Testis (tissue), 3 donors: ENCODE data around the gene LECT2. TPM values are rescaled to one million over a fixed set of nuclear protein-coding genes. Genes with fewer than 3 reads are reported as not detected.
A peak's percentile ranks its signal among the peaks of the same experiment; 100 is the strongest.

Experiments
- DNase-seq: peaks from one replicate; pipeline ENCODE4 v3.0.0-alpha.2; 2019
- H3K27ac ChIP-seq, 2 donors: fragments of 200-600 bp; sonication (generic); one replicate each; pipeline ENCODE4 v1.5.1; 2019
- H3K27me3 ChIP-seq: fragments of 200-600 bp; sonication (generic); one replicate; pipeline ENCODE4 v1.5.1; 2019
- H3K36me3 ChIP-seq: fragments of 200-600 bp; sonication (generic); one replicate; pipeline ENCODE4 v1.5.1; 2017; ENCODE audit warnings: low read depth; ENCODE audit errors: missing control alignments
- H3K4me1 ChIP-seq: fragments of 200-600 bp; sonication (generic); one replicate; pipeline ENCODE4 v1.5.1; 2019
- H3K4me3 ChIP-seq, 2 donors: fragments of 200-600 bp; sonication (generic); one replicate each; pipeline ENCODE4 v1.5.1; 2017 to 2019
- H3K9me3 ChIP-seq: fragments of 200-600 bp; sonication (generic); one replicate; pipeline ENCODE4 v1.5.1; 2017
- POLR2A ChIP-seq: fragments of 450-650 bp; IDR thresholded peaks from one replicate; pipeline ENCODE4 v1.6.1; 2017; ENCODE audit warnings: antibody characterized with exemption, mild to moderate bottlenecking, moderate library complexity
- WGBS, 2 donors: methylation state at CpG; one replicate each; pipeline ENCODE4 v1.1.5; 2018; 5-methylcytosine and 5-hydroxymethylcytosine counted together
- intact Hi-C: fragments of 100-400 bp; cut with DNase I; formaldehyde crosslinking; loops from one replicate; pipeline ENCODE4 v1.15.1; 2023; ENCODE audit warnings: low total_unique reads
- polyA plus RNA-seq: library from polyadenylated mRNA; stranded (reverse); fragments of 350-450 nt; fragmentation: Illumina TruSeq; extraction: RNeasy Lipid Tissue Mini Kit (QIAGEN cat#74804); gene quantifications from one replicate; pipeline ENCODE4 v1.2.3, GENCODE V29; 2014; ENCODE audit warnings: low read depth, low replicate concordance; ENCODE audit not compliant: insufficient read depth
- total RNA-seq, 2 donors: library from RNA; depleted of rRNA; stranded (reverse); fragments of >200 nt; gene quantifications; one replicate each; pipeline ENCODE4 v1.2.3, GENCODE V29; 2016
- TF ChIP-seq, protein P1 (sequence below), 3 experiments: fragments of 450-650 bp in 2 of 3; fragments of 200-600 bp in 1 of 3; sonication (generic) in 1 of 3; IDR thresholded peaks; one replicate each; pipeline ENCODE4 v1.5.1; 2016 to 2019; ENCODE audit warnings: antibody characterized with exemption in 3 of 3, mild to moderate bottlenecking in 2 of 3, moderate library complexity in 1 of 3

The LECT2 gene
- total and polyA plus RNA-seq, 3 donors from 2014 or later: 0.87 to 14.5 (median 6.6) TPM

DNA sequence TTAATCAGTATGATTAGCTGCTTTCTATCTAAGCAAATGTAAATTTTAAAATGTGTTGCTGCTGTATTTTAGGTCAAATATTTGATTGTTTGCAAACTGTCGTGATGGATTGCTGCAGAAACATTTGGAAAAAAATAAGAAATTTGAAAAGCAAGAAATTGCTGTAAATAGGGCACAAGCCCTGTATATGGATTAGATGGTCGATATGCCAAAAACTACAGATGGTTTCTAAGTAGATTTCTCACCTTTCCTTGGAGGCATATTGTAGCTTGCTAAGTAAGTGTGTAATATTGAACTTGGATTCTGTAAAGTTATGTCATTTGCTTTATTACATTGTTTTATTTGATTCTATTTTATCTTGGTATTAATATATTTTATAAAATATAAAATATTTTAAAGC is 13.1 kb downstream of the LECT2 start:
- Histone ChIP-seq H3K9me3 (no peaks in the 10 kb centered on the region), H3K4me1 (no peaks in the 10 kb centered on the region), H3K36me3 (no peaks in the 10 kb centered on the region), H3K4me3 (no peak overlapping the region), H3K27ac (no peak overlapping the region), H3K27me3 (no peaks in the 10 kb centered on the region)
- TF ChIP-seq POLR2A: no peak
- TF ChIP-seq, protein P1, sequence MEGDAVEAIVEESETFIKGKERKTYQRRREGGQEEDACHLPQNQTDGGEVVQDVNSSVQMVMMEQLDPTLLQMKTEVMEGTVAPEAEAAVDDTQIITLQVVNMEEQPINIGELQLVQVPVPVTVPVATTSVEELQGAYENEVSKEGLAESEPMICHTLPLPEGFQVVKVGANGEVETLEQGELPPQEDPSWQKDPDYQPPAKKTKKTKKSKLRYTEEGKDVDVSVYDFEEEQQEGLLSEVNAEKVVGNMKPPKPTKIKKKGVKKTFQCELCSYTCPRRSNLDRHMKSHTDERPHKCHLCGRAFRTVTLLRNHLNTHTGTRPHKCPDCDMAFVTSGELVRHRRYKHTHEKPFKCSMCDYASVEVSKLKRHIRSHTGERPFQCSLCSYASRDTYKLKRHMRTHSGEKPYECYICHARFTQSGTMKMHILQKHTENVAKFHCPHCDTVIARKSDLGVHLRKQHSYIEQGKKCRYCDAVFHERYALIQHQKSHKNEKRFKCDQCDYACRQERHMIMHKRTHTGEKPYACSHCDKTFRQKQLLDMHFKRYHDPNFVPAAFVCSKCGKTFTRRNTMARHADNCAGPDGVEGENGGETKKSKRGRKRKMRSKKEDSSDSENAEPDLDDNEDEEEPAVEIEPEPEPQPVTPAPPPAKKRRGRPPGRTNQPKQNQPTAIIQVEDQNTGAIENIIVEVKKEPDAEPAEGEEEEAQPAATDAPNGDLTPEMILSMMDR (IDR thresholded peaks at IDR 0.05): no peak
- 90 to 96% methylated on average over 2 of the region's 2 CpGs for WGBS, 2 donors
- DNase-seq: no peak
- intact Hi-C loops: no loop called here

DNA sequence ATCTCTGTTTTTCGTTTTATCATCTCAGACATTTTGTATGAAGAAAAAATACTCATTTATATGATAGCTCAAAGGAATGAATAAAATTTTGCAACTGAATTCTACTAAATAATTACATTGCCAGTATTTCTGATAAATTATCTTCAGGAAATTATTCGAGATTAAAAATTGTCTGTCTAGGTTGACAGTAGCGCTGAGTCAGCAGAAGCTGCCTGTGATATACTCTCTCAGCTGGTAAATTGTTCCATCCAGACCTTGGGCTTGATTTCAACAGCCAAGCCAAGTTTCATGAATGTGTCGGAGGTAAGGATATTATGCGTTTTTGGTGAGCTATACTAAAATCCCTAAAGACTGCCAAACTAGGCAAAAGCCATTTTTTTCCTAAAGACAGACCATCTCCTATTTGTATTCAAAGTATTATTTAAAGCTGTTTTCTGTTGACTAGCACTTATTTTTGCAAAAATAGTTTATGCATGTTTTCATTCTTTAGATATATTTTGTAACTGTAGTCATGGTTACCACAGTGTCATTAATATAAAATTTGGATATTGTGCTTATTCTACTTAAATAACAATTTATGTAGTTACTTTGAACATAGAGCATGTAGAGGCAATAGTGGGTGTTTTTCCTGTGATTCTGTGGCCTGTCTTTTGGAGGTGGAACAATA is 17.4 kb downstream of the LECT2 start:
- intact Hi-C loops: no loop called here
- no peak overlapping the region for H3K4me3 ChIP-seq
- H3K9me3 ChIP-seq: no peaks in the 10 kb centered on the region
- WGBS, 2 donors: 86 to 87% methylated on average over 5 of the region's 5 CpGs
- TF ChIP-seq, protein P1 (IDR thresholded peaks at IDR 0.05): no peak
- no peak for TF ChIP-seq POLR2A
- no peak for DNase-seq
- H3K27me3 ChIP-seq: no peaks in the 10 kb centered on the region
- no peaks in the 10 kb centered on the region for H3K36me3 ChIP-seq
- H3K27ac ChIP-seq: no peak overlapping the region
- no peaks in the 10 kb centered on the region for H3K4me1 ChIP-seq

DNA sequence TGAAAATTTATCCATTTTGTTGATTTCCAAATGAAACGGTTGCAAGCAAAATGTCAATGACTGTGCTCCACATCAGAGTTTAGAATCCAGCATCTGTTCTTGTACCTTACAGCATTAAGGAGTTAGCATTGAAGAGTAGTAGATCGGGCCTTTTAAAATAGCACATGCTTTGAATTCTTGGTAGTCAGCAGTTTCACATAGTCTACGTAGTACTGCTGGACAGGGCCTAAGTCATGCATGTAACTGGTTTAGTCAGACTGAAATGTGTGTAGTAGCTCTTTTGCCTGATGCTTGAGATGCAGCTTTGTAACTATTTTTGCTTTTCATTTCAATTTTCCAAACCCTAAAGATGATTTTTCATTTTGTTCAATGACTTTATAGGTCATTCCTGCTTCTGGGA is 19.8 kb downstream of the LECT2 start:
- H3K27ac ChIP-seq: no peak overlapping the region
- no peaks in the 10 kb centered on the region for H3K27me3 ChIP-seq
- intact Hi-C loops: no loop called here
- no peaks in the 10 kb centered on the region for H3K36me3 ChIP-seq
- no peak for DNase-seq
- WGBS, 2 donors: 70 to 72% methylated on average over 3 of the region's 3 CpGs
- no peak for TF ChIP-seq POLR2A
- TF ChIP-seq, protein P1 (IDR thresholded peaks at IDR 0.05): no peak
- H3K4me1 ChIP-seq: no peaks in the 10 kb centered on the region
- H3K4me3 ChIP-seq: no peak overlapping the region
- no peaks in the 10 kb centered on the region for H3K9me3 ChIP-seq

DNA sequence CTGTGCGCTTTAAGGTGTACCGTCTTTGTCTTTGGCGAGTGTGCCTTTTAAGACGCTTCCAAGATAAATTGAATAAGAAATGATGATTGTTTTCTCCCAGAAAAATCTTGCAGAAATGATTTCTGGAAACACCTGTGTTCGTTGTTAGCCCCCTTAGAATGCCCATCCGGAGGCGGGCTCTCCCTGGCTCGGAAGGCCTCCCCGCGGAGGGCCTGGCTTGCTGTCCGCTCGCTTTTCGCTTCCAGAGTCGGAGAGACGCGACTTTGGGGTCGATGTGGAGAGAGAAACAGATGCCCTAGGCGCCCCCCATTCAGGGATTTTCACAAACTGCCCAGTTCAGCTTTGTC is 23.9 kb downstream of the LECT2 start:
- no peaks in the 10 kb centered on the region for H3K27me3 ChIP-seq
- H3K4me3 ChIP-seq: peak overlapping the region; percentile 42 to 47

More for the DNA sequence above, 23.9 kb downstream of the LECT2 start:
- Histone ChIP-seq H3K4me1 (no peaks in the 10 kb centered on the region), H3K9me3 (no peaks in the 10 kb centered on the region), H3K36me3 (no peaks in the 10 kb centered on the region), H3K27ac (no peak overlapping the region)
- TF ChIP-seq, protein P1 (IDR thresholded peaks at IDR 0.05): no peak
- TF ChIP-seq POLR2A: no peak
- no peak for DNase-seq
- intact Hi-C loops: no loop called here
- 29 to 31% methylated on average over 18 of the region's 18 CpGs for WGBS, 2 donors
